H1 (cell line): Measurements from ENCODE around the gene SEC14L3. TPM values are rescaled to one million over a fixed set of nuclear protein-coding genes. Genes with fewer than 3 reads are reported as not detected.
A peak's percentile ranks its signal among the peaks of the same experiment; 100 is the strongest.

Source experiments
- RAD21 ChIP-seq, 2 experiments: IDR thresholded peaks in 1 of 2; conservative IDR thresholded peaks in 1 of 2; 2 replicates each; pipeline ENCODE4 v1.6.1; 2011; ENCODE audit warnings: low read depth in 2 of 2, low read length in 2 of 2, improper control_type of control experiment in 1 of 2, inconsistent platforms in 1 of 2, mild to moderate bottlenecking in 1 of 2, moderate library complexity in 1 of 2
- SRF ChIP-seq: IDR thresholded peaks from 2 replicates; pipeline ENCODE4 v1.6.1; 2011; ENCODE audit warnings: mild to moderate bottlenecking, low read depth, low read length, moderate library complexity
- polyA plus RNA-seq, 7 experiments: library from polyadenylated mRNA; depleted of rRNA in 3 of 7; stranded (reverse) in 5 of 7; unstranded in 2 of 7; fragments of >200 nt in 5 of 7; fragments of 200-250 nt in 2 of 7; gene quantifications; 1 replicate in 5 of 7; 2 replicates in 1 of 7; 4 replicates in 1 of 7; pipeline versions ENCODE4 v1.2.1 to v1.2.3, GENCODE V29; 2011 to 2013; ENCODE audit warnings: missing spikeins in 2 of 7, mixed read lengths in 2 of 7
- total RNA-seq: library from RNA; stranded (reverse); fragmentation: NEBNext Ultra II Directional; extraction: Animal tissue kit (Norgen Biotek cat#: 25700); gene quantifications from 2 replicates; pipeline ENCODE4 v1.2.1, GENCODE V29; 2021

SEC14L3 gene
- total and polyA plus RNA-seq, 2 of the 8 experiments (the other 6 are each of a cell fraction or from before 2014, with no cell fraction given), result not detected

DNA sequence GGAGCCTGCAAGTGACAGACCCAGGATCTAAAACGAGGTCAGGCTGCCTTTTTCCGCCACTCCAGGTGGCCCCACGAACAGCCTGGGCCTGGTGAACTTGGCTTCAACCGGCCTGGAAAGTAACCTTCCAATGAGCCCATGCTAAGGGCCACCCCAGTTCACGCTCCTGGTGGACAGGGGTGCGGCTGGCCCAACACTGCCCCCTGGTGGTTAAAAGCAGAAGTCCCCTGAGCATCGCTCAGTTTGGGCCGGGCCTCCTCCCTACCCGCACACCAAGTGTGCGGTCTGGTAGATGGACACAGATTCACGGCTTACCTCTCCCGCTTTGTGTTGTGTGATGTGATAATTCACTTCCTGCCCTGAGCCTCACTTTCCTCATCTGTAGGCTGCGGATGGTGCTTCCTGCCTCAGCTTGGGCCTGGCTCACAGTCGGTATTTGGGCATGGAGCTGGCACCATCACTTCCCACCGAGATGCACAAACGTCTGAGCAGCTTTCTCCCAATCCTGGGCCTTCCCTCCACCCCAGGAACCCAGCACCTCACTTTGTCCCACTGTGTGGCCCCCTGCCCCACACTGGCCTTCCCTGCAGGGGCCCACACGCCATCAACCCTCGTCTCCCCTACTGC is 13.7 kb upstream of the SEC14L3 start (continued):
- TF ChIP-seq SRF (no peak), RAD21 (IDR thresholded peaks at IDR 0.05 in 1 of 2, conservative IDR thresholded peaks at IDR 0.05 in 1 of 2; ENCODE audit: low read depth in 2 of 2, low read length in 2 of 2) (peak; percentile 85 to 89)
